OCI-LY3 (cell line): ENCODE data around the gene CCNG2.

Experiments
- H2AFZ ChIP-seq: fragments of 200-600, 300-600 bp; shearing (Covaris generic); 2 replicates; pipeline ENCODE4 v1.6.0; 2014; ENCODE audit warnings: antibody characterized with exemption, low read depth, low read length
- H3K27ac ChIP-seq: fragments of 200-600, 300-600 bp; sonication (generic); 2 replicates; pipeline ENCODE4 v1.5.1; 2014; ENCODE audit warnings: mild to moderate bottlenecking, low read length, moderate library complexity, mixed read lengths
- H3K27me3 ChIP-seq: fragments of 200-600, 300-600 bp; sonication (generic); 2 replicates; pipeline ENCODE4 v1.6.1; 2014; ENCODE audit warnings: low read depth, low read length, mixed read lengths
- H3K36me3 ChIP-seq: fragments of 200-600, 300-600 bp; sonication (generic); replicated peaks from 2 replicates; pipeline ENCODE3; 2014; ENCODE audit warnings: low read depth, low read length, mixed read lengths
- H3K4me1 ChIP-seq: fragments of 300-600, 200-600 bp; sonication (generic); 2 replicates; pipeline ENCODE4 v1.6.1; 2014; ENCODE audit warnings: low read length, mixed read lengths
- H3K4me2 ChIP-seq: fragments of 200-600, 300-600 bp; sonication (generic); 2 replicates; pipeline ENCODE4 v1.6.1; 2014; ENCODE audit warnings: low read length, mixed read lengths
- H3K4me3 ChIP-seq: fragments of 300-600, 200-600 bp; sonication (generic); 2 replicates; pipeline ENCODE4 v1.5.1; 2014; ENCODE audit warnings: antibody characterized with exemption, mild to moderate bottlenecking, low read length, moderate library complexity
- H3K79me2 ChIP-seq: fragments of 300-600, 200-600 bp; shearing (Covaris generic); 2 replicates; pipeline ENCODE4 v1.6.1; 2014; ENCODE audit warnings: mild to moderate bottlenecking, low read length, mixed read lengths
- H3K9ac ChIP-seq: fragments of 300-600, 200-600 bp; shearing (Covaris generic); 2 replicates; pipeline ENCODE4 v1.6.0; 2014; ENCODE audit warnings: mild to moderate bottlenecking, low read length, moderate library complexity
- H3K9me3 ChIP-seq: fragments of 200-600, 300-600 bp; shearing (Covaris generic); 2 replicates; pipeline ENCODE4 v1.6.1; 2014; ENCODE audit warnings: low read length, mixed read lengths; ENCODE audit not compliant: insufficient read depth
- H4K20me1 ChIP-seq: fragments of 200-600, 300-600 bp; sonication (generic); 2 replicates; pipeline ENCODE4 v1.6.1; 2016; ENCODE audit warnings: low read length, mixed read lengths; ENCODE audit not compliant: insufficient read depth
- CTCF ChIP-seq: fragments of 200-600, 300-600 bp; sonication (generic); IDR thresholded peaks from 2 replicates; pipeline ENCODE4 v1.5.1; 2014; ENCODE audit warnings: antibody characterized with exemption, low read length, low read depth
- EZH2phosphoT487 ChIP-seq: fragments of 200-600 bp; shearing (Covaris generic); IDR thresholded peaks from 2 replicates; pipeline ENCODE4 v1.6.1; 2018; ENCODE audit warnings: antibody characterized with exemption, mixed run types, low read depth

The CCNG2 gene

DNA sequence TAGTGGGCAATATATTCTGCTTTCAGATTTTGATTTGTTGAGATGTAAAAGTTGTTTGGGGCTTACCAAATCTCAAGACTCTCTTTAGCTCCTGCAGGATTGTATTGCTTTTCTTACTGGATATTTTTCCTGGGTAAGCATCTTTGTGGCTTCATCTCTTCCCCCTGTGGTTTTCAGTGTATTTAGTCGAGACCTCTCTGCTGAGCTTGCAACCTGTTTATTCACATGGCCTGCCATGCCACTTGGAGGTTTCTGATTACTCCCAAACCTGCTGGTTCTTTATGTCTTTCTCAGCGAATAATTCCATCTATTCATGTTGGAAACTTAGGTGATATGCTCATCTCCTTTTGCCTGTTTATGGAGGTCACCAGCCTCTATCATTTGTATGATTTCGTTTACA lies 10.9 kb downstream of the CCNG2 start:
- H2AFZ ChIP-seq: no peak overlapping the region
- TF ChIP-seq EZH2phosphoT487 (no peak), CTCF (no peak)
- no peak overlapping the region for H3K27ac ChIP-seq
- H3K36me3 ChIP-seq: peaks cover 58% of the 10 kb centered on the region
- no peak overlapping the region for H3K4me3 ChIP-seq
- H3K9ac ChIP-seq: no peak overlapping the region
- no peaks in the 10 kb centered on the region for H3K4me1 ChIP-seq
- H3K79me2 ChIP-seq: no peaks in the 10 kb centered on the region
- no peak overlapping the region for H3K4me2 ChIP-seq
- H3K9me3 ChIP-seq: no peaks in the 10 kb centered on the region
- H3K27me3 ChIP-seq: no peaks in the 10 kb centered on the region
- H4K20me1 ChIP-seq: 0 out of 2 replicates have a peak, but pooled peaks cover 6% of the 10 kb centered on the region

DNA sequence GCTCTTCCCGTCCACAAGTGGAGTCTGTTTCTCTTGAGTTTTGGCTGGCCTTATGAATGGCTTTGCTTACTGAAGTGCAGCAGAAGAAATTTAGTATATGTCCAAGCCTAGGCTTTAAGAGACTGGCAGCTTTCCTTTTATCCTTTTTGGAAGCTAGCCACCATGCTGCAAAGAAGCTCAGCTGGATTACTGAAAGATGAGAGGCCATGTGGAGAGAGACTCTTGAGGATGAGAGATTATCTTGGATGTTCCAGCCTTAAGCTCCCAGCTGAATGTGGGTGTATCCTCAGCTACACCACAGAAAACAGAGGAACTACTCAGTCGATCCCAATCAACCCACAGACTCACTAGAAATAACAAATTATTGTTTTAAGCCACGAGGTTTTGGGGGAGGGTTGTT lies 12.5 kb downstream of the CCNG2 start:
- no peak overlapping the region for H3K4me3 ChIP-seq
- H4K20me1 ChIP-seq: 0 out of 2 replicates have a peak, but pooled peaks cover 6% of the 10 kb centered on the region
- H3K27me3 ChIP-seq: no peaks in the 10 kb centered on the region
- H3K79me2 ChIP-seq: no peaks in the 10 kb centered on the region
- H3K4me2 ChIP-seq: no peak overlapping the region
- H3K36me3 ChIP-seq: peaks cover 41% of the 10 kb centered on the region
- no peak overlapping the region for H3K9ac ChIP-seq
- H2AFZ ChIP-seq: no peak overlapping the region
- TF ChIP-seq EZH2phosphoT487 (no peak), CTCF (no peak)
- H3K9me3 ChIP-seq: no peaks in the 10 kb centered on the region
- H3K4me1 ChIP-seq: no peaks in the 10 kb centered on the region
- H3K27ac ChIP-seq: no peak overlapping the region

DNA sequence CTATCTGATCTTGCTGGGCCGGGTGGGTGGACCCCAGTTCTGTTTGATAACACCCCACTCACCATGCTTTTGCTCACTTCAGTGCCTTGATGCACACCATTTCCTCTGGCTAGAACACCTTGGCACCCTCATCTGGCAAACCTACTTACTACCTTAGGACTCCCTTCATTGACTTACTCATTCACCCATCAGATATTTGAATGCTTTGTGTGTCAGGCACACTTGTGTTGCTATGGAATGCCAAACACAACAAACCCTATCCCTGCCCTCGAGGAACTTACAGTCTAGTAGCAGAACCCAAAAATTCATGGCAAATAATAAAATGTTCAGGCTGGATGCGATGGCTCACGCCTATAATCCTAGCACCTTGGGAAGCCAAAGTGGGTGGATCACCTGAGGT lies 13.9 kb downstream of the CCNG2 start:
- no peak overlapping the region for H3K9ac ChIP-seq
- peaks cover 29% of the 10 kb centered on the region for H3K36me3 ChIP-seq
- no peaks in the 10 kb centered on the region for H3K79me2 ChIP-seq
- no peaks in the 10 kb centered on the region for H3K4me1 ChIP-seq
- H3K4me2 ChIP-seq: no peak overlapping the region
- H4K20me1 ChIP-seq: 0 out of 2 replicates have a peak, but pooled peaks cover 6% of the 10 kb centered on the region
- no peak for TF ChIP-seq CTCF
- TF ChIP-seq EZH2phosphoT487: no peak
- no peaks in the 10 kb centered on the region for H3K9me3 ChIP-seq
- H2AFZ ChIP-seq: no peak overlapping the region
- H3K27ac ChIP-seq: no peak overlapping the region
- H3K27me3 ChIP-seq: no peaks in the 10 kb centered on the region
- no peak overlapping the region for H3K4me3 ChIP-seq

GRCh38 chr4:77172336-77172735 lies 15.3 kb downstream of the CCNG2 start:
- Histone ChIP-seq H3K4me2 (no peak overlapping the region), H4K20me1 (0 out of 2 replicates have a peak, but pooled peaks cover 6% of the 10 kb centered on the region), H3K4me3 (no peak overlapping the region), H3K36me3 (peaks cover 22% of the 10 kb centered on the region), H3K27me3 (peaks cover 2% of the 10 kb centered on the region), H3K27ac (no peak overlapping the region), H3K9ac (no peak overlapping the region), H2AFZ (no peak overlapping the region), H3K9me3 (no peaks in the 10 kb centered on the region), H3K4me1 (no peaks in the 10 kb centered on the region), H3K79me2 (no peaks in the 10 kb centered on the region)
- TF ChIP-seq CTCF (no peak), EZH2phosphoT487 (no peak)
